ENCODE results near the gene GJC1. TPM values are rescaled to one million over a fixed set of nuclear protein-coding genes. Genes with fewer than 3 reads are reported as not detected.

The GJC1 gene
- total RNA-seq, 2 donors from 2014 or later, result 15.4 to 29.0 TPM

Other genes with a start within 250 kb of the GJC1 start
- gene MEIOC, start 173.8 kb downstream of the GJC1 start, total RNA-seq, result not detected
- gene CCDC43, start 140.5 kb downstream of the GJC1 start, total RNA-seq, result 10 to 100 TPM in 1 of 2 donors, 1 to 10 TPM in 1; 8.0 to 18.8 TPM
- gene DBF4B, start 121.6 kb downstream of the GJC1 start, total RNA-seq, result 1 to 10 TPM; 5.7 to 7.8 TPM
- gene ADAM11, start 71.3 kb downstream of the GJC1 start, total RNA-seq, result 1 to 10 TPM in 1 of 2 donors, under 1 TPM in 1; 0.41 to 5.7 TPM
- 1 to 10 TPM in 1 of 2 donors, not detected in 1; 1.6 TPM for gene HIGD1B, start 17.6 kb upstream of the GJC1 start, total RNA-seq
- gene EFTUD2, start 69.2 kb upstream of the GJC1 start, total RNA-seq, result 100 to 1,000 TPM in 1 of 2 donors, 10 to 100 TPM in 1; 35.2 to 117 TPM
- gene GFAP, start 85.2 kb upstream of the GJC1 start, total RNA-seq, result 10 to 100 TPM in 1 of 2 donors, not detected in 1; 14.6 TPM
- gene KIF18B, start 117.5 kb upstream of the GJC1 start, total RNA-seq, result 1 to 10 TPM in 1 of 2 donors, not detected in 1; 2.0 TPM
- under 1 TPM in 1 of 2 donors, not detected in 1; 0.68 TPM for gene C1QL1, start 138.0 kb upstream of the GJC1 start, total RNA-seq
- 10 to 100 TPM; 34.6 to 56.5 TPM for gene DCAKD, start 221.3 kb upstream of the GJC1 start, total RNA-seq
- 10 to 100 TPM; 53.1 to 64.8 TPM for gene NMT1, start 231.0 kb upstream of the GJC1 start, total RNA-seq